GM12872 (cell line): ENCODE results near the gene EFNB3.

Experiments used
- TF ChIP-seq, protein P1 (sequence below): IDR thresholded peaks from 3 replicates; pipeline ENCODE4 v1.5.1; 2011; ENCODE audit warnings: low read depth, mild to moderate bottlenecking, low read length, moderate library complexity; ENCODE audit not compliant: insufficient read depth

EFNB3 gene

DNA sequence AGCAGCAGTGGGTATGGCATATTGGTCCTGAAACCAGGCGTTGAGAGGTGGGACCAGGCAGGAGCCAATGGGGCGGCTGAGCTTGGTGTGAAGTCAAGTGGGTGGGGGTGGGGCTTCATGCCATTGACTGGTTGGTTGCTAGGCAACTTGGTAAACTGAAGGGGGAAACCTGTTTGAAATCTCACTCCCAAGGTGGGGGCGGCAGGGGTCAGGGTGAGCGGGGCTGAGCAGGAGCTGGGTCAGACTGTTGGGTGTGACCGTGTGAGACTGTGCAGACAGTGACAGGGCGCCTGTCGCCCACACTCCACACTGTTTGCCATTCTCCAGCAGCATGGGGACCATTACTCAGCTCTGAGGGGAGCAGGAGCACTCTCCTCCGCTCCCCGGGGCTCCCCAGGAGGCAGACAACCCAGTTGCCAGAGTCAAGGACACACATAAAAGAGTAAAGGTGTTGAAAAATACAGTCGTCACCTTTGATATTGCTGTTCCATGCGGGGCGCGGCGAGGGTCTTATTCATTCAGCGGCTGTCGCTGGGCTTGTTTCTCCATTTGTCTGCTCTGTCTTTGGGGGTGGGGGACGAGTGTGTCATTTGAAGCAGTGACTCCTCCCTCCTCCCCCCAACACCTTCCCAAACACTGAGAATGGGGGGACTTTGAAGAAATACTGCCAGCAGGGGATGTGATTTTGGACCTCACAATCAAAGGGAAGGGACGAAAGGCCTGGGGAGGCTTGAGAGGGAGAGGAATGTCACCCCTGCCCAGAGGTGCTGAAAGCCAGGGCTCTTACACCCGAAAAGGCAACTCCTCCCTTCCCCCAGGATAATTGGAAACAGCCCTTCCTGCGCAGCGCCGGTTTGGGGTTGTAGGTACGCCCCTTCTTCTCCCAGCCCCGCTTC is 1.2 kb upstream of the EFNB3 start:
- TF ChIP-seq, protein P1, sequence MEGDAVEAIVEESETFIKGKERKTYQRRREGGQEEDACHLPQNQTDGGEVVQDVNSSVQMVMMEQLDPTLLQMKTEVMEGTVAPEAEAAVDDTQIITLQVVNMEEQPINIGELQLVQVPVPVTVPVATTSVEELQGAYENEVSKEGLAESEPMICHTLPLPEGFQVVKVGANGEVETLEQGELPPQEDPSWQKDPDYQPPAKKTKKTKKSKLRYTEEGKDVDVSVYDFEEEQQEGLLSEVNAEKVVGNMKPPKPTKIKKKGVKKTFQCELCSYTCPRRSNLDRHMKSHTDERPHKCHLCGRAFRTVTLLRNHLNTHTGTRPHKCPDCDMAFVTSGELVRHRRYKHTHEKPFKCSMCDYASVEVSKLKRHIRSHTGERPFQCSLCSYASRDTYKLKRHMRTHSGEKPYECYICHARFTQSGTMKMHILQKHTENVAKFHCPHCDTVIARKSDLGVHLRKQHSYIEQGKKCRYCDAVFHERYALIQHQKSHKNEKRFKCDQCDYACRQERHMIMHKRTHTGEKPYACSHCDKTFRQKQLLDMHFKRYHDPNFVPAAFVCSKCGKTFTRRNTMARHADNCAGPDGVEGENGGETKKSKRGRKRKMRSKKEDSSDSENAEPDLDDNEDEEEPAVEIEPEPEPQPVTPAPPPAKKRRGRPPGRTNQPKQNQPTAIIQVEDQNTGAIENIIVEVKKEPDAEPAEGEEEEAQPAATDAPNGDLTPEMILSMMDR = no peak

DNA sequence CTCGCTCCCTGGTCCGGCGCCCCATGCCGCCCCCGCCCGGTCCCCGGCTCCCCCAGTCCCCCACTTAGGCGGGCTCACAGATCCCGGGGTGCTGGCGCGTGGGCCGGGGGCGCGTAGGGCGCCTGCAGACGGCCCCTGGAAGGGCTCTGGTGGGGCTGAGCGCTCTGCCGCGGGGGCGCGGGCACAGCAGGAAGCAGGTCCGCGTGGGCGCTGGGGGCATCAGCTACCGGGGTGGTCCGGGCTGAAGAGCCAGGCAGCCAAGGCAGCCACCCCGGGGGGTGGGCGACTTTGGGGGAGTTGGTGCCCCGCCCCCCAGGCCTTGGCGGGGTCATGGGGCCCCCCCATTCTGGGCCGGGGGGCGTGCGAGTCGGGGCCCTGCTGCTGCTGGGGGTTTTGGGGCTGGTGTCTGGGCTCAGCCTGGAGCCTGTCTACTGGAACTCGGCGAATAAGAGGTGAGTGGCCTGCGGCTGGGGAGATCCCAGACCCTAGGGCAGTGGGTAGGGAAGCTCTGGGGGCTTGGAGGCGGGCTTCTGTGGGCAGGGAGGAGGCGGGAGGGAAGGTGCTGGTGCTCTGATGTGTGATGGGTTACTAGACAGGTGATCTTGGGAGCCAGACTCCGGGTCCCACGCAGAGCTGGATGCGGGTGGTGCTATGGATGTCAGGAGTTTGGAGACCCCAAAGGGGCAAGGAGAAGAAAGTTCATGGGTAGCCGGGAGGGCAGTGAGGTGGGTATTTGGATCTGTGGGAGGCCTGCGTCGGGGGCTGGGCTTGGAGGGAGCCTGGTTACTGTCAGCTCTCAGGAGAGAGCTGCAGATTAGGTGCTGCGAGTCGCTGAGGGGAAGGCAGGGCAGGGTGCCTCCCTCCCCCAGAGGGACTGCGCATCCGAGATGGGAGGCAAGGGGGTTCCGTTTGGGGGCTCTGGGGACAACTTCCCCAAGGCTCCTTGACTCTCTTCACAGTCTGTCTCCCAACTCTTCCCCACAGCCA is 560 bp downstream of the EFNB3 start:
- TF ChIP-seq, protein P1 = no peak

DNA sequence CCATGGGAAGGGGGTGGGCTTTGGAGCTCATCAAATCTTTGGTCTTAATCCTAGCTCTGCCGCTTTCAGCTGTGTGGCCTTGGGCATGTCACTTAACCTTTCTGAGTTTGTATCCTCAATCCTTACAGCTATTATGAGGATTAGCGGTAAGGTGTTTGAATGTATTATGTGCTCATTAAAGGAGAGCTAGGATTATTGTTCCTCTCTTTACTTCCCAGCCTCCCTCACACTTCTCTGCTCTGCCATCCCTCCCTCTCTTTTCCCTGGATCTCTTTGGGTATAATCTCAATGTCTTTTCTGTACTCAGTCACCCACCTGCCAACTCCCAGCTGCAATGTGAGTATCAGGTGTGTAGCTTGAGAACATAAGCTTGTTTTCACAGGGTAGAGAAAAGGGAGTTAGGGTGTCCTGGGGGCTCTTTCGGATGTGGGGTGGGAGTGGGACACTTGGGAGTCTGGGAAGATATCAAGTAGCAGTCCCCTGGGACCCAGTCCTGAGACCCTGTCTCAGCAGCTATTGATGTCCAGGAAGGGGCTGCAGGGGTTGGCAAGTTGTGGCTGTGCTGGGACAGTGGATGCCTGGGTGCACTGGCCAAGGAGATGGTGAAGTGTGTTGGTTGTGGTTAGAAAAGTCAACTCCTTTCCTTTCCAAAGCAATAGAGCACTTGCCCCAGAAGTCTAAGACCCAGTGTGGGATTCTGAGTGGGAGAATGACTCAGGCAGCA is 1.8 kb downstream of the EFNB3 start:
- TF ChIP-seq, protein P1 = no peak

DNA sequence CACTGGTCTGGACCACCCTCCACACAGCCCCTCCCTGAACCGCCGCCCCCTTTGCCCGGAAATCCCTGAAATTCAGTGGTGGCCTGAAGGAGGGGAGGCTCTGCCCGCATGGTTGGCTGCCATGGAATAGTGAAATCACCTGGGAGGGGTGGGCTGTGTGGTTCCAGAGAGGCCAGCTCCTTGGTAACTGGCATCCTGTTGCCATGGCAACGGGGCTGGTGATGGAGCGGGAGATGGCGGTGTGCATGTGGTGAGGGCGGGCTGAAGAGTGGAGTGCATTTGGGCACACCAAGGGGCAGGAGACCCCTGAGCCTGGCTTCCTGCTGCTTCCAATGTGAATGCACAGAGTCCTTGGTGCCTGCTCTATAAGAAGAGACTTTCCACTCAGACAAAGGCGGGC is 2.4 kb downstream of the EFNB3 start:
- TF ChIP-seq, protein P1 = no peak

DNA sequence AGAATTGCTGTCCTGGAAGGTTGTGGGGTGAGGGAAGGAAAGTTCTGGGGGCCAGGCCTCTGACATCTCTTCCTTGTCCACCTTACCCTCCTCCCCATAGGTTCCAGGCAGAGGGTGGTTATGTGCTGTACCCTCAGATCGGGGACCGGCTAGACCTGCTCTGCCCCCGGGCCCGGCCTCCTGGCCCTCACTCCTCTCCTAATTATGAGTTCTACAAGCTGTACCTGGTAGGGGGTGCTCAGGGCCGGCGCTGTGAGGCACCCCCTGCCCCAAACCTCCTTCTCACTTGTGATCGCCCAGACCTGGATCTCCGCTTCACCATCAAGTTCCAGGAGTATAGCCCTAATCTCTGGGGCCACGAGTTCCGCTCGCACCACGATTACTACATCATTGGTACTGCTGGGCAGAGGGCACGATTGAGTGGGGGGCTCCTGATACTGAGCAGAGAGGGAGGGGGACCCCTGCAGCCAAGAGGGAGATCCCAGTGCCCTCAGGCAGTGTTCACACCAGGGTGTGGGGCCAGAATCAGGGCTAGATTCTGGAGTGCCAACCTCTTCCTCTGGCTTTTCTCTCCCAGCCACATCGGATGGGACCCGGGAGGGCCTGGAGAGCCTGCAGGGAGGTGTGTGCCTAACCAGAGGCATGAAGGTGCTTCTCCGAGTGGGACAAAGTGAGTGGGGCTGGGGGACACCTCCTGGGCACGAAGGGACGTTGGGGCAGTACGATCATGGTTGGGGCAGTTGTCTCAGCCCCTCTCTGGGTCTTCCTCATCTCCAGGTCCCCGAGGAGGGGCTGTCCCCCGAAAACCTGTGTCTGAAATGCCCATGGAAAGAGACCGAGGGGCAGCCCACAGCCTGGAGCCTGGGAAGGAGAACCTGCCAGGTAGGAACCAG is 3.1 kb downstream of the EFNB3 start:
- TF ChIP-seq, protein P1 = no peak

DNA sequence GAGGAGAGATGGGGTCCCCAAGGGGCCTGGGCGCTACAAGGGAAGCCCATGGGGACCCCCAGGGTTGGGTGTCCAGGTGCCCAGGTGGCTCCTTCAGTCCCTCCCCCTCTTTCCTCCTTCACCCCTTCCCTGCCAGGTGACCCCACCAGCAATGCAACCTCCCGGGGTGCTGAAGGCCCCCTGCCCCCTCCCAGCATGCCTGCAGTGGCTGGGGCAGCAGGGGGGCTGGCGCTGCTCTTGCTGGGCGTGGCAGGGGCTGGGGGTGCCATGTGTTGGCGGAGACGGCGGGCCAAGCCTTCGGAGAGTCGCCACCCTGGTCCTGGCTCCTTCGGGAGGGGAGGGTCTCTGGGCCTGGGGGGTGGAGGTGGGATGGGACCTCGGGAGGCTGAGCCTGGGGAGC is 4.0 kb downstream of the EFNB3 start:
- TF ChIP-seq, protein P1 = no peak
